ENCODE results near the gene CBX2.

CBX2 gene

GRCh38 chr17:79785017-79785899 lies 7.3 kb downstream of the CBX2 start:
- no peak for TF ChIP-seq GATA3 (IDR thresholded peaks at IDR 0.05; ENCODE audit: low read depth, low read length)

GRCh38 chr17:79785900-79786810 lies 8.2 kb downstream of the CBX2 start:
- no peak for TF ChIP-seq GATA2 (IDR thresholded peaks at IDR 0.05; ENCODE audit: low read depth, low read length)
- no peak for TF ChIP-seq GATA3 (IDR thresholded peaks at IDR 0.05; ENCODE audit: low read depth, low read length)

GRCh38 chr17:79786930-79787643 lies 9.1 kb downstream of the CBX2 start:
- no peak for TF ChIP-seq GATA2 (IDR thresholded peaks at IDR 0.05; ENCODE audit: low read depth, low read length)
- no peak for TF ChIP-seq GATA3 (IDR thresholded peaks at IDR 0.05; ENCODE audit: low read depth, low read length)

DNA sequence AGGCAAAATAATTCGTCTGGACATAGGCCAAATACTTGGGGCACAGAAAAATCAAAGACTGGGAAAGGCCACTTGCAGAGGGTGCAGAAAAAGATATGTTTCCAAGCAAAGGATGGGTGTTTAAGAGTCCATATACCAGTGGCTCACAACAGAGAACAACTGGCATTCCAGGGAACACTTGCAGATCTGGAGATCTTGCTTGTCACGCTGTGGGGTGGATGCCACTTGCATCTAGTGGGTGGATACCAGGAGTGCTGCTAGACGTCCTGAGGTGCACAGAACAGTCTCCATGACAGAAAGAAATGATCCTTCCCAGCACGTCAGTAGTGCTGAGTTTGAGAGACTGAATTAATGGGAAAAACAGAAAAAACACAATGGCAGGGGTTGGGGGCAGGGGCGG lies 10.5 kb downstream of the CBX2 start:
- TF ChIP-seq GATA3 (IDR thresholded peaks at IDR 0.05; ENCODE audit: low read depth, low read length) (no peak), GATA2 (IDR thresholded peaks at IDR 0.05; ENCODE audit: low read depth, low read length) (no peak)

DNA sequence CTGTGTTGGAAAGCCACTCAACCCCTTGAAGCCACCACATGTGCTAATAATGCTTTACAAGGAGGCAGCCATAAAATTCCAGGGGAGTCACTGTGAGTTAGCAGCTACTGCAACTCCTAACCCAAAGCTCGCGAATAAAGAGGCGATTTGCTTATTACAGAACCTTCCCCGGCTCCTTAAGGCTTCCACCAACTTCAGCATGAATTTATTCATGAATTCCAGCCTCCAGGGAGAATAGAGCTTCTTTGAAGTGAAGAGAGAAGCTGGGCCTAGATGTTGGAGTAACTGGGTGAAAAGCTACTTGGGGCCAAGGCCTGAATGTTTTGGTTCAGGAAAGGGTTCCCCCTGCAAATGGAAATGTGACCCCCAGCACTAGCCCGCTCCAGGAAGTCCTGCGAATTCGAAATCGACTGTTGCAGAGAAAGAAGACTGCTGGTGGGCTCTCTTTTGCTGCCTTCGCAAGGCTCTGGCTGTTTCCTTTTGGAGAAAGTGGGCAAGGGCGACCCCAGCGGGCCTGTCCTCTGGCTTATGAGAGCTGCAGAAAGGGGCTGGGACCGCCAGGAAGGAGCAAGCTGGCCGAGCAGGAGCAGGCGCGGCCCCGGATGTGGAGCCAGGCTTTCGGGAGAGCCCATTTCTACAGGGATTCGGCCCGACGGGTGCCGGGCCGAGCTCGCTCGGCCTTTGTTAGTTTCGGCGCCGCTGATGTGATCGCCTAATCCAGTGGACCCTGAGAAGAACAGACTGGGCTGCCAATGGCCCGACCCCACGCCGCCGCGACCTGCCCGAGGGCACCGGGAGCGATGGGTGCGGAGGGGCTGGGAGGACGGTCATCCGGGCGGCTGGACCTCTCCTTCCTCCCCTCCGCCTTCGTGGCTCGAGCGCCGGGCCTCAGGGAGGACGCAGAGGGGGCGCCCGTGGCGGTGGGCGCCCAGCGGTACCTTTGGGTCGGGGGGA lies 11.3 kb downstream of the CBX2 start:
- TF ChIP-seq GATA2 (IDR thresholded peaks at IDR 0.05; ENCODE audit: low read depth, low read length) = no peak
- no peak for TF ChIP-seq GATA3 (IDR thresholded peaks at IDR 0.05; ENCODE audit: low read depth, low read length)

GRCh38 chr17:79789943-79790804 lies 12.2 kb downstream of the CBX2 start:
- TF ChIP-seq GATA2 (IDR thresholded peaks at IDR 0.05; ENCODE audit: low read depth, low read length) = no peak
- no peak for TF ChIP-seq GATA3 (IDR thresholded peaks at IDR 0.05; ENCODE audit: low read depth, low read length)

DNA sequence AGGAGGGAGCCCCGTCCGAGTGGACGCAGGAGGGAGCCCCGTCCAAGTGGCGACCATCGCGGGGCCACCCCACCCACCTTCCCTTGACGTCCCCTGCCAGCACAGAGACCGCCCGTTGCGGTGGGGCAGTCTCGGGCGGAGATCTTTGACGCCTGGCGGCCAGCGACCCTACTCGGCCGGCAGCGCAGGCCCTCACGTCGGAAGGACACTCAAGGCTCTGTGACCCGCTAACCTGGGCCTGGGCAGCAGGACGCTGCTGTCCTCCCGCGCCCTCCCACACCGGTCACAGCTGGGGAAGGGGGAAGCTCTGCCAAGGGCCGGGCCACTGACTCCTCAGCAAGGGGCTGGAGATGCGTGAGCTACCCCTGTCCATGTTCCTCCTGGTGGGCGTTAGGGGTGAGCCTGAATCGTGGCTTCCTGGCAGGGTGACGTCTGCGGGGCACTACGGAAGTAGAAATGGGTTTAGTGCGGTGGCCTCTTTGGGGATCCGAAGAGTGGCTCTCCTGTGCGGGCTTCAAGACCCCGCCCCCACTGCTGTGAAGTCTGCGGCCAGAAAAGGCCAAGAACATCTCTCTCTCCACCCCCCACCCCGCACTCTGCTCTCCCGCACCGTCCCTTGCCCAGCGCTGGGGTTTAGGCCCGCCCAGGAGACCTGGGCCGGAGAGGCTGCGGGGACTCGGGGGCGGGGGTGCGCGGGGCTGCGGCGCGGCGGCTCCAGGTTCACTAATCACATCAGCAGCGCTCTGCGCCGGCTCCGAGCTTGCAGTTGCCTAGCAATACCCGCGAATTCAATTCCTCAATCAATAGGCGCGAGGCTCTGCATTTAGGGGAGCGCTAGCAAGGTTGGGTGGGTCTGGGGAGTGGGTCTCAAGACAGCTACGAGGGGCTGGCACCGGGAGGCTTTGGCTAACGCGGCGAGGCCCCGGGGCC lies 13.1 kb downstream of the CBX2 start:
- TF ChIP-seq GATA2 (IDR thresholded peaks at IDR 0.05; ENCODE audit: low read depth, low read length) (no peak), GATA3 (IDR thresholded peaks at IDR 0.05; ENCODE audit: low read depth, low read length) (no peak)

- TF ChIP-seq GATA3 (IDR thresholded peaks at IDR 0.05; ENCODE audit: low read depth, low read length) = no peak
- TF ChIP-seq GATA2 (IDR thresholded peaks at IDR 0.05; ENCODE audit: low read depth, low read length) = no peak
Observed at GRCh38 chr17:79791735-79792161, 13.8 kb downstream of the CBX2 start.

DNA sequence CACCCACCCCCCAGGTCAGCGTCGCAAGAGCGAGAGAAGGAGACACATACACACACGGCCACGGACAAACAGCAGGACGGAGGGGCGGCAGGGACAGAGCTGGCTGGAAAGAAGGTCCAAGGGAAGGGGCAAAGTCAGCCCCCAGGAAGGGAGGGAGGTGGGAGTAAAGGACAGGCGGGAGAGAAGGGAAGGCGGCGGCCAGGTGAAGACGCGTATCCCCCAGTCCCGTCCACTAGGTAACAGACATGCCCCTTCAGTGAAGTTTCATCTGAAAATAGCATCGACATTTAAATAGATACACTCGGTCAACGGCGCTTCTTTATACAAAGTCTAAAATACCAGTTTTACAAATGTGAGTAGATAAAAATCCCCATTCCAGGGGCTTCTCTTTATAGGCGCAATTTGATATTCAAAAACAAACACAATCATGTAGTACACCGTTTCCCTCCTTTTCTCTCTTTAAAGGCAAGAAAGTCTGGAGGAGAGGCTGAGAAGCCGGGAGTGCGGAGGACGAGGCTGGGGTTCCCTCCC lies 14.5 kb downstream of the CBX2 start:
- no peak for TF ChIP-seq GATA3 (IDR thresholded peaks at IDR 0.05; ENCODE audit: low read depth, low read length)
- TF ChIP-seq GATA2 (IDR thresholded peaks at IDR 0.05; ENCODE audit: low read depth, low read length) = no peak

DNA sequence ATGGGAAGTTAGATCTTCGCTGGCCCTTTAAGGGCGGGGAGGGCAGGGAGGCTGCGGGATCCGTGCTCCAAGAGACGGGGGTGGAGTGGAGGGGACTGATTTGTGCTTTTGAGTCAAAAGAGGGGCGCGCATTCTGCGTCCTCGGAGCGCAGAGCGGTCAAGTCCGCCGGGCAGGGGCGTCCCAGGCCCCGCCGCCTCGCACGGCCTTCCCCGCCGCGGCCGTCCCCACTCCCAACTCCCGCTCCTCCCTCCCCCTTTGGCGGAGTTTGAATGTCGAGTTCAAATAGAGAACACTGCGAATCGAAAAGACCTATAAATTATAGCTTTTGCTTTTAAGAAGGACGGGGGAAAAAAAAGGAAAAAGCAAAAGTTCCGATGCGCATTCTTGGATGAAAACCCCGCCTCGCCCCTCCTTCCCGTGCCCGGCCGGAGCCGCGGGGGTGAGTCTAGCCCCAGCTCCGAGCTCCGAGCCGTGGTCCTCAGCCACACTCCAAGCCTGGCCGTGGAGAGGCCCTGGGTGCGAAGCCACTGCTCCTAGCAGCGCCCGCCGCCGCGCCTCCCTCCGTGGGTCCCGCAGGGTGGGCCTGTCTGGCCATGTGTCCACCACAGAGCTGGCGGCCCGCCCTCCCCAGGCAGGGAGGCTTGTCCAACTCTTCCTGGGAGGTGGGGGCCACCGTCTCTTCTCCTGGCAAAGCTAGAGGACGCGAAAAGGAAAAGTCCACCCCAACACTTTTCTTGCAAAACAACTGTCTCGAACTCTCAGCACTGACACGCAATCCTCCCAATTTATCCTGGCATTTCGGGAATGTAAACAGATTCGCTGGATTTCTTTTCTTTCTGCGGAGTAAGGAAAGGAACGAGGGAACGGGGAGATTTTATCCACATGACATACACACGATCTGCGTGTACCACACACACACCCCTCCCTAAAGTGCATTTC lies 15.3 kb downstream of the CBX2 start:
- TF ChIP-seq GATA3 (IDR thresholded peaks at IDR 0.05; ENCODE audit: low read depth, low read length) (no peak), GATA2 (IDR thresholded peaks at IDR 0.05; ENCODE audit: low read depth, low read length) (no peak)
